Measurements from ENCODE around the gene SLX4IP. TPM values are rescaled to one million over a fixed set of nuclear protein-coding genes. Genes with fewer than 3 reads are reported as not detected.

The SLX4IP gene
- total and polyA plus RNA-seq, 2 donors (not counting 3 experiments of a cell fraction or from before 2014, with no cell fraction given): 1.9 to 4.5 TPM

- Histone ChIP-seq H3K36me3 (ENCODE audit: control insufficient read depth in 2 of 2, extremely low read depth in 1 of 2, insufficient read depth in 2 of 2, low read length in 2 of 2) (no peaks in the 10 kb centered on the region), H3K9me3 (replicated peaks; ENCODE audit: control insufficient read depth, insufficient read depth, low read length) (no peaks in the 10 kb centered on the region), H3K4me2 (ENCODE audit: insufficient read depth, low read length) (no peak overlapping the region), H3K27ac (ENCODE audit: insufficient read depth, low read depth, low read length) (no peak overlapping the region), H3K79me2 (ENCODE audit: control insufficient read depth, insufficient read depth, low read length) (no peaks in the 10 kb centered on the region), H3K4me1 (ENCODE audit: control insufficient read depth, extremely low read depth, insufficient read depth, low read length) (no peaks in the 10 kb centered on the region), H3K4me3 (replicated peaks in 1 of 3; ENCODE audit: insufficient read depth in 1 of 3, low read depth in 1 of 3, low read length in 3 of 3) (no peak overlapping the region), H2AFZ (ENCODE audit: low read depth, low read length) (no peak overlapping the region), H3K9me1 (replicated peaks; ENCODE audit: control insufficient read depth, extremely low read depth, insufficient read depth, low read length) (no peaks in the 10 kb centered on the region), H3K27me3 (ENCODE audit: control insufficient read depth in 2 of 2, insufficient read depth in 2 of 2, low read length in 2 of 2) (no peaks in the 10 kb centered on the region), H4K20me1 (replicated peaks; ENCODE audit: control insufficient read depth, extremely low read depth, insufficient read depth, low read length) (no peaks in the 10 kb centered on the region), H3K9ac (replicated peaks; ENCODE audit: extremely low read depth, insufficient read depth, low read length) (no peak overlapping the region)
- no TSS peak for BruUV-seq (replicated peaks)
- POLR2A ChIA-PET: no interaction called here
- intact Hi-C loops (cut with micrococcal nuclease) (no loop called here), dilution Hi-C loops (cut with MboI; ENCODE audit: extremely low pct_ligation_motif_present, low sequenced_read_pairs) (no loop called here)
- no peak for TF ChIP-seq FOS (IDR thresholded peaks at IDR 0.05; ENCODE audit: borderline replicate concordance, insufficient read depth, low read length)
- no peak for TF ChIP-seq MYC (IDR thresholded peaks at IDR 0.05; ENCODE audit: low read depth, low read length)
- no peak for TF ChIP-seq POLR2A (IDR thresholded peaks at IDR 0.05; ENCODE audit: low read depth, low read length)
- no peak for TF ChIP-seq MAX (IDR thresholded peaks at IDR 0.05; ENCODE audit: insufficient read depth, insufficient read length)
- TF ChIP-seq JUN (IDR thresholded peaks at IDR 0.05; ENCODE audit: borderline replicate concordance, insufficient read depth, insufficient read length, low read depth): no peak
- TF ChIP-seq EZH2 (IDR thresholded peaks at IDR 0.05; ENCODE audit: borderline replicate concordance, low read depth, low read length, severe bottlenecking): no peak
- no peak for TF ChIP-seq CTCF (IDR thresholded peaks at IDR 0.05; ENCODE audit: extremely low read depth in 1 of 2, insufficient read depth in 1 of 2, low read depth in 1 of 2, low read length in 2 of 2)
- no peak for TF ChIP-seq POLR2AphosphoS5 (IDR thresholded peaks at IDR 0.05; ENCODE audit: insufficient read depth, low read depth, low read length)
- no peak for TF ChIP-seq GATA2 (IDR thresholded peaks at IDR 0.05; ENCODE audit: insufficient read depth, insufficient read length, low read depth, low read length)
- DNase-seq (ENCODE audit: low read depth, low spot score) (no peak), FAIRE-seq (no peak)
- CTCF ChIA-PET: no interaction called here
Observed at GRCh38 chr20:10443936-10444335, 8.8 kb downstream of the SLX4IP start.
